WTC11 (cell line): Measurements from ENCODE around the gene GRIN3B.

ENCODE experiments used
- CREM ChIP-seq: sonication (generic); formaldehyde crosslinking; IDR thresholded peaks from 2 replicates; pipeline ENCODE4 v1.8.1; 2022; ENCODE audit warnings: mild to moderate bottlenecking, missing genetic modification reagents, moderate library complexity
- CTCF ChIP-seq: fragments of 200-600 bp; IDR thresholded peaks from 2 replicates; pipeline ENCODE4 v1.8.0; 2022; ENCODE audit warnings: antibody characterized with exemption
- ESRRA ChIP-seq: sonication (generic); formaldehyde crosslinking; IDR thresholded peaks from 2 replicates; pipeline ENCODE4 v1.8.1; 2022; ENCODE audit warnings: mild to moderate bottlenecking, missing genetic modification reagents, borderline replicate concordance
- RELA ChIP-seq: sonication (generic); formaldehyde crosslinking; IDR thresholded peaks from 2 replicates; pipeline ENCODE4 v1.8.1; 2022; ENCODE audit warnings: missing genetic modification reagents, mild to moderate bottlenecking, borderline replicate concordance
- SMAD3 ChIP-seq: sonication (generic); formaldehyde crosslinking; IDR thresholded peaks from 2 replicates; pipeline ENCODE4 v1.8.0; 2022; ENCODE audit warnings: missing genetic modification reagents, mild to moderate bottlenecking, borderline replicate concordance
- USF1 ChIP-seq: sonication (generic); formaldehyde crosslinking; IDR thresholded peaks from 2 replicates; pipeline ENCODE4 v1.8.0; 2022; ENCODE audit warnings: mild to moderate bottlenecking, missing genetic modification reagents
- ZBTB21 ChIP-seq: sonication (generic); formaldehyde crosslinking; IDR thresholded peaks from 2 replicates; pipeline ENCODE4 v1.8.1; 2023; ENCODE audit warnings: mild to moderate bottlenecking, missing genetic modification reagents, borderline replicate concordance
- ZNF423 ChIP-seq: fragments of 250-450 bp; sonication (Bioruptor Pico); IDR thresholded peaks from 2 replicates; pipeline ENCODE4 v2.1.2; 2022; ENCODE audit warnings: mild to moderate bottlenecking, moderate library complexity
- TF ChIP-seq, protein P1 (sequence below): sonication (generic); formaldehyde crosslinking; IDR thresholded peaks from 2 replicates; pipeline ENCODE4 v1.8.1; 2022; ENCODE audit warnings: low read depth, mild to moderate bottlenecking, moderate library complexity, missing genetic modification reagents, borderline replicate concordance
- TF ChIP-seq, protein P2 (sequence below): fragments of 250-450 bp; sonication (Bioruptor Pico); IDR thresholded peaks from 2 replicates; pipeline ENCODE4 v1.9.0; 2021; ENCODE audit warnings: mild to moderate bottlenecking, borderline replicate concordance

- TF ChIP-seq CTCF = no peak
- TF ChIP-seq SMAD3 (CRISPR knock-in tag) = no peak
- TF ChIP-seq RELA (CRISPR knock-in tag) = no peak
- no peak for TF ChIP-seq USF1 (CRISPR knock-in tag)
- TF ChIP-seq, protein P1, sequence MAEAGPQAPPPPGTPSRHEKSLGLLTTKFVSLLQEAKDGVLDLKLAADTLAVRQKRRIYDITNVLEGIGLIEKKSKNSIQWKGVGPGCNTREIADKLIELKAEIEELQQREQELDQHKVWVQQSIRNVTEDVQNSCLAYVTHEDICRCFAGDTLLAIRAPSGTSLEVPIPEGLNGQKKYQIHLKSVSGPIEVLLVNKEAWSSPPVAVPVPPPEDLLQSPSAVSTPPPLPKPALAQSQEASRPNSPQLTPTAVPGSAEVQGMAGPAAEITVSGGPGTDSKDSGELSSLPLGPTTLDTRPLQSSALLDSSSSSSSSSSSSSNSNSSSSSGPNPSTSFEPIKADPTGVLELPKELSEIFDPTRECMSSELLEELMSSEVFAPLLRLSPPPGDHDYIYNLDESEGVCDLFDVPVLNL = no peak
- TF ChIP-seq CREM (CRISPR knock-in tag) = no peak
- TF ChIP-seq, protein P2, sequence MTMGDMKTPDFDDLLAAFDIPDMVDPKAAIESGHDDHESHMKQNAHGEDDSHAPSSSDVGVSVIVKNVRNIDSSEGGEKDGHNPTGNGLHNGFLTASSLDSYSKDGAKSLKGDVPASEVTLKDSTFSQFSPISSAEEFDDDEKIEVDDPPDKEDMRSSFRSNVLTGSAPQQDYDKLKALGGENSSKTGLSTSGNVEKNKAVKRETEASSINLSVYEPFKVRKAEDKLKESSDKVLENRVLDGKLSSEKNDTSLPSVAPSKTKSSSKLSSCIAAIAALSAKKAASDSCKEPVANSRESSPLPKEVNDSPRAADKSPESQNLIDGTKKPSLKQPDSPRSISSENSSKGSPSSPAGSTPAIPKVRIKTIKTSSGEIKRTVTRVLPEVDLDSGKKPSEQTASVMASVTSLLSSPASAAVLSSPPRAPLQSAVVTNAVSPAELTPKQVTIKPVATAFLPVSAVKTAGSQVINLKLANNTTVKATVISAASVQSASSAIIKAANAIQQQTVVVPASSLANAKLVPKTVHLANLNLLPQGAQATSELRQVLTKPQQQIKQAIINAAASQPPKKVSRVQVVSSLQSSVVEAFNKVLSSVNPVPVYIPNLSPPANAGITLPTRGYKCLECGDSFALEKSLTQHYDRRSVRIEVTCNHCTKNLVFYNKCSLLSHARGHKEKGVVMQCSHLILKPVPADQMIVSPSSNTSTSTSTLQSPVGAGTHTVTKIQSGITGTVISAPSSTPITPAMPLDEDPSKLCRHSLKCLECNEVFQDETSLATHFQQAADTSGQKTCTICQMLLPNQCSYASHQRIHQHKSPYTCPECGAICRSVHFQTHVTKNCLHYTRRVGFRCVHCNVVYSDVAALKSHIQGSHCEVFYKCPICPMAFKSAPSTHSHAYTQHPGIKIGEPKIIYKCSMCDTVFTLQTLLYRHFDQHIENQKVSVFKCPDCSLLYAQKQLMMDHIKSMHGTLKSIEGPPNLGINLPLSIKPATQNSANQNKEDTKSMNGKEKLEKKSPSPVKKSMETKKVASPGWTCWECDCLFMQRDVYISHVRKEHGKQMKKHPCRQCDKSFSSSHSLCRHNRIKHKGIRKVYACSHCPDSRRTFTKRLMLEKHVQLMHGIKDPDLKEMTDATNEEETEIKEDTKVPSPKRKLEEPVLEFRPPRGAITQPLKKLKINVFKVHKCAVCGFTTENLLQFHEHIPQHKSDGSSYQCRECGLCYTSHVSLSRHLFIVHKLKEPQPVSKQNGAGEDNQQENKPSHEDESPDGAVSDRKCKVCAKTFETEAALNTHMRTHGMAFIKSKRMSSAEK (CRISPR knock-in tag) = no peak
- TF ChIP-seq ZBTB21 (CRISPR knock-in tag) = no peak
- TF ChIP-seq ZNF423 (CRISPR knock-in tag) = no peak
- no peak for TF ChIP-seq ESRRA
Measured at GRCh38 chr19:1042689-1043511, 42.7 kb downstream of the GRIN3B start.
